ENCODE data around the gene DDI1.
"Not testable (repeated sequence)": the region's sequence is repeated elsewhere in the genome, so short reads cannot be mapped to it uniquely, and the experiment has no call there.

Gene DDI1

GRCh38 chr11:104041792-104042191 lies 5.4 kb downstream of the DDI1 start:
- no peak for DNase-seq

GRCh38 chr11:104043142-104043541 lies 6.7 kb downstream of the DDI1 start:
- DNase-seq, result no peak

- DNase-seq, result peak; percentile 23
Observed at GRCh38 chr11:104043678-104044239, 7.3 kb downstream of the DDI1 start.

- DNase-seq, result no peak
Observed at GRCh38 chr11:104046331-104046730, 9.9 kb downstream of the DDI1 start.

GRCh38 chr11:104046858-104047257 lies 10.4 kb downstream of the DDI1 start:
- not testable (repeated sequence) for DNase-seq

- DNase-seq, result no peak
Observed at GRCh38 chr11:104049116-104049515, 12.7 kb downstream of the DDI1 start.

GRCh38 chr11:104051778-104052177 lies 15.3 kb downstream of the DDI1 start:
- no peak for DNase-seq

- DNase-seq, result no peak
Observed at GRCh38 chr11:104053743-104054478, 17.5 kb downstream of the DDI1 start.

- DNase-seq, result no peak
Observed at GRCh38 chr11:104054911-104055529, 18.6 kb downstream of the DDI1 start.

- no peak for DNase-seq
Observed at GRCh38 chr11:104055596-104055995, 19.2 kb downstream of the DDI1 start.

GRCh38 chr11:104057908-104058307 lies 21.5 kb downstream of the DDI1 start:
- DNase-seq, result no peak

GRCh38 chr11:104058680-104059079 lies 22.2 kb downstream of the DDI1 start:
- DNase-seq, result no peak

GRCh38 chr11:104060004-104060794 lies 23.8 kb downstream of the DDI1 start:
- no peak for DNase-seq

- DNase-seq, result no peak
Observed at GRCh38 chr11:104060820-104061219, 24.4 kb downstream of the DDI1 start.

GRCh38 chr11:104061853-104062521 lies 25.5 kb downstream of the DDI1 start:
- DNase-seq, result no peak

- no peak for DNase-seq
Observed at GRCh38 chr11:104064034-104064630, 27.7 kb downstream of the DDI1 start.

- no peak for DNase-seq
Observed at GRCh38 chr11:104067534-104067933, 31.1 kb downstream of the DDI1 start.

GRCh38 chr11:104073950-104074705 lies 37.7 kb downstream of the DDI1 start:
- DNase-seq, result peak; percentile 10

GRCh38 chr11:104075091-104075490 lies 38.7 kb downstream of the DDI1 start:
- no peak for DNase-seq

- no peak for DNase-seq
Observed at GRCh38 chr11:104075706-104076105, 39.3 kb downstream of the DDI1 start.

- DNase-seq, result no peak
Observed at GRCh38 chr11:104076455-104076854, 40.0 kb downstream of the DDI1 start.
